HepG2 (cell line): ENCODE measurements around the gene BRMS1. TPM values are rescaled to one million over a fixed set of nuclear protein-coding genes. Genes with fewer than 3 reads are reported as not detected.

Source experiments
- ATAC-seq: fragments of 200-7000 bp; cut with Tn5 transposase; 3 replicates; pipeline ENCODE4 v1.9.1; 2020; ENCODE audit warnings: mild to moderate bottlenecking, moderate library complexity
- BruUV-seq: library from RNA; stranded (reverse); fragments of 400-500 nt; replicated peaks from 2 replicates; lab custom pipeline; 2021; lab: Mats Ljungman, UMichigan
- CTCF ChIA-PET: fragments of 300-600 bp; formaldehyde crosslinking; extraction: SDS; loops from one replicate; lab custom pipeline; 2021; ENCODE audit warnings: low total read pairs, inconsistent platforms, low intra/inter-chr PET ratio; lab: Yijun Ruan, JAX
- POLR2A ChIA-PET: fragments of 350-600 bp; sonication (Branson Sonifier 250); formaldehyde crosslinking; loops from one replicate; lab custom pipeline; 2020; ENCODE audit warnings: antibody characterized with exemption, inconsistent platforms; lab: Yijun Ruan, JAX
- DNase-seq: peaks from one replicate; pipeline ENCODE4 v3.0.0-alpha.2; 2015; ENCODE audit warnings: low spot score
- FAIRE-seq: peaks from 3 replicates; lab custom pipeline; 2011; peaks lifted over from hg19 to GRCh38; lab: Jason Lieb, UNC
- H2AFZ ChIP-seq: one replicate; pipeline ENCODE4 v1.6.1; 2011; ENCODE audit warnings: low read length, inconsistent platforms
- H3K27ac ChIP-seq: fragments of 300-600 bp; 3 replicates; pipeline ENCODE4 v1.8.0; 2011; ENCODE audit warnings: mixed run types, mild to moderate bottlenecking, mixed read lengths, low read length, inconsistent platforms; ENCODE audit not compliant: insufficient read depth; ENCODE audit errors: extremely low read length
- H3K27me3 ChIP-seq, 2 experiments: fragments of 200-600 bp in 1 of 2; 2 replicates in 1 of 2; 3 replicates in 1 of 2; pipeline versions ENCODE4 v1.6.0 to v1.8.0; 2011; ENCODE audit warnings: low read length in 2 of 2, mild to moderate bottlenecking in 2 of 2, moderate library complexity in 2 of 2, inconsistent platforms in 1 of 2; ENCODE audit not compliant: insufficient read depth in 2 of 2, control insufficient read depth in 1 of 2
- H3K36me3 ChIP-seq, 2 experiments: fragments of 200-600 bp in 1 of 2; replicated peaks in 1 of 2; 2 replicates in 1 of 2; 3 replicates in 1 of 2; pipeline versions ENCODE4 v1.5.1 to v1.8.0; 2011; ENCODE audit warnings: low read length in 2 of 2, inconsistent platforms in 1 of 2; ENCODE audit not compliant: insufficient read depth in 2 of 2, control insufficient read depth in 1 of 2
- H3K4me1 ChIP-seq: 2 replicates; pipeline ENCODE4 v1.5.1; 2012; ENCODE audit warnings: low read length, inconsistent platforms; ENCODE audit not compliant: insufficient read depth
- H3K4me2 ChIP-seq: 2 replicates; pipeline ENCODE4 v1.6.0; 2011; ENCODE audit warnings: low read depth, low read length, inconsistent platforms
- H3K4me3 ChIP-seq, 3 experiments: fragments of 200-600 bp in 1 of 3; sonication (generic), shearing (Covaris generic) in 1 of 3; replicated peaks in 1 of 3; 2 replicates each; pipeline ENCODE4 v1.5.1; 2011 to 2016; ENCODE audit warnings: low read length in 3 of 3, inconsistent platforms in 2 of 3, low read depth in 2 of 3, mild to moderate bottlenecking in 2 of 3, control low read depth in 1 of 3, mixed read lengths in 1 of 3; ENCODE audit not compliant: insufficient read depth in 1 of 3
- H3K79me2 ChIP-seq: one replicate; pipeline ENCODE4 v1.6.1; 2011; ENCODE audit warnings: low read length, inconsistent platforms; ENCODE audit not compliant: insufficient read depth
- H3K9ac ChIP-seq: 2 replicates; pipeline ENCODE4 v1.6.0; 2011; ENCODE audit warnings: mild to moderate bottlenecking, low read depth, low read length, inconsistent platforms; ENCODE audit not compliant: insufficient read depth
- H3K9me3 ChIP-seq: 2 replicates; pipeline ENCODE4 v1.5.1; 2012; ENCODE audit warnings: mild to moderate bottlenecking, low read length
- H4K20me1 ChIP-seq: 2 replicates; pipeline ENCODE4 v1.6.0; 2011; ENCODE audit warnings: inconsistent platforms, mild to moderate bottlenecking, low read length, moderate library complexity; ENCODE audit not compliant: insufficient read depth
- GPN1 ChIP-seq: sonication (generic); formaldehyde crosslinking; IDR thresholded peaks from 2 replicates; pipeline ENCODE4 v1.5.1; 2020; ENCODE audit warnings: missing genetic modification reagents, borderline replicate concordance
- HOXA3 ChIP-seq: sonication (generic); formaldehyde crosslinking; IDR thresholded peaks from 2 replicates; pipeline ENCODE4 v1.5.0; 2020; ENCODE audit warnings: missing genetic modification reagents
- HOXA5 ChIP-seq: sonication (generic); formaldehyde crosslinking; IDR thresholded peaks from 2 replicates; pipeline ENCODE4 v1.4.0; 2020; ENCODE audit warnings: missing genetic modification reagents
- KDM1A ChIP-seq: IDR thresholded peaks from 2 replicates; pipeline ENCODE4 v1.6.1; 2016; ENCODE audit warnings: missing compliant biosample characterization
- MATR3 ChIP-seq: sonication (generic); formaldehyde crosslinking; IDR thresholded peaks from 2 replicates; pipeline ENCODE4 v1.4.0; 2020; ENCODE audit warnings: missing genetic modification reagents
- RXRA ChIP-seq: sonication (generic); formaldehyde crosslinking; IDR thresholded peaks from 2 replicates; pipeline ENCODE4 v1.5.1; 2020; ENCODE audit warnings: missing genetic modification reagents
- SETDB1 ChIP-seq: sonication (generic); formaldehyde crosslinking; IDR thresholded peaks from 2 replicates; pipeline ENCODE4 v1.5.1; 2020; ENCODE audit warnings: missing genetic modification reagents, mild to moderate bottlenecking, borderline replicate concordance
- SYNCRIP ChIP-seq: fragments of 200-400 bp; formaldehyde crosslinking; IDR thresholded peaks from 2 replicates; pipeline ENCODE4 v1.6.1; 2018; ENCODE audit warnings: mild to moderate bottlenecking, low read depth, low read length; ENCODE audit not compliant: insufficient read depth
- ZNF17 ChIP-seq: sonication (generic); formaldehyde crosslinking; IDR thresholded peaks from 2 replicates; pipeline ENCODE4 v1.5.0; 2020; ENCODE audit warnings: mild to moderate bottlenecking, missing genetic modification reagents
- ZNF569 ChIP-seq: sonication (generic); formaldehyde crosslinking; IDR thresholded peaks from 2 replicates; pipeline ENCODE4 v1.5.0; 2020; ENCODE audit warnings: mild to moderate bottlenecking, missing genetic modification reagents, moderate library complexity, borderline replicate concordance
- ZNF816 ChIP-seq: sonication (generic); formaldehyde crosslinking; IDR thresholded peaks from 2 replicates; pipeline ENCODE4 v1.8.0; 2022; ENCODE audit warnings: missing genetic modification reagents, mild to moderate bottlenecking, borderline replicate concordance
- WGBS: methylation state at CpG from one replicate; pipeline ENCODE4 v1.1.6; 2017; ENCODE audit warnings: low lambda C conversion rate; 5-methylcytosine and 5-hydroxymethylcytosine counted together
- in situ Hi-C: cut with HindIII; loops from 2 replicates; pipeline ENCODE4 v1.10.0; 2017; ENCODE audit warnings: low pct_unique_long_range_greater_than_20kb; ENCODE audit not compliant: extremely low pct_ligation_motif_present
- intact Hi-C: fragments of 100-400 bp; cut with micrococcal nuclease; formaldehyde crosslinking; loops from one replicate; pipeline ENCODE4 v1.10.0; 2022; ENCODE audit not compliant: unreplicated experiment
- polyA plus RNA-seq, 8 experiments: library from polyadenylated mRNA; depleted of rRNA in 3 of 8; stranded (reverse) in 7 of 8; unstranded in 1 of 8; fragments of >200 nt; fragmentation: Illumina TruSeq in 4 of 8; extraction: Trizol in 4 of 8; gene quantifications; 2 replicates each; pipeline versions ENCODE4 v1.2.1 to v1.2.3, GENCODE V29; 2011 to 2016; ENCODE audit warnings: low read depth in 4 of 8, missing spikeins in 1 of 8, mixed read lengths in 1 of 8; ENCODE audit not compliant: insufficient read depth in 1 of 8
- total RNA-seq, 5 experiments: library from RNA; depleted of rRNA; stranded (reverse); fragments of >200 nt; fragmentation: Illumina TruSeq; extraction: Trizol; gene quantifications; 2 replicates each; pipeline ENCODE4 v1.2.3, GENCODE V29; 2016; ENCODE audit warnings: low read depth in 1 of 5
- TF ChIP-seq, protein P1 (sequence below): IDR thresholded peaks from 2 replicates; pipeline ENCODE4 v1.6.1; 2016; ENCODE audit warnings: low read depth, borderline replicate concordance
- TF ChIP-seq, protein P2 (sequence below), 2 experiments: fragments of 450-650 bp in 1 of 2; sonication (generic) in 1 of 2; formaldehyde crosslinking; IDR thresholded peaks; 2 replicates each; pipeline versions ENCODE4 v1.5.0 to v1.8.0; 2020 to 2022; ENCODE audit warnings: mild to moderate bottlenecking in 1 of 2, missing genetic modification reagents in 1 of 2

Gene BRMS1
- total and polyA plus RNA-seq, 2 of the 13 experiments (the other 11 are each of a cell fraction or from before 2014, with no cell fraction given), result 15.8 to 55.7 TPM

DNA sequence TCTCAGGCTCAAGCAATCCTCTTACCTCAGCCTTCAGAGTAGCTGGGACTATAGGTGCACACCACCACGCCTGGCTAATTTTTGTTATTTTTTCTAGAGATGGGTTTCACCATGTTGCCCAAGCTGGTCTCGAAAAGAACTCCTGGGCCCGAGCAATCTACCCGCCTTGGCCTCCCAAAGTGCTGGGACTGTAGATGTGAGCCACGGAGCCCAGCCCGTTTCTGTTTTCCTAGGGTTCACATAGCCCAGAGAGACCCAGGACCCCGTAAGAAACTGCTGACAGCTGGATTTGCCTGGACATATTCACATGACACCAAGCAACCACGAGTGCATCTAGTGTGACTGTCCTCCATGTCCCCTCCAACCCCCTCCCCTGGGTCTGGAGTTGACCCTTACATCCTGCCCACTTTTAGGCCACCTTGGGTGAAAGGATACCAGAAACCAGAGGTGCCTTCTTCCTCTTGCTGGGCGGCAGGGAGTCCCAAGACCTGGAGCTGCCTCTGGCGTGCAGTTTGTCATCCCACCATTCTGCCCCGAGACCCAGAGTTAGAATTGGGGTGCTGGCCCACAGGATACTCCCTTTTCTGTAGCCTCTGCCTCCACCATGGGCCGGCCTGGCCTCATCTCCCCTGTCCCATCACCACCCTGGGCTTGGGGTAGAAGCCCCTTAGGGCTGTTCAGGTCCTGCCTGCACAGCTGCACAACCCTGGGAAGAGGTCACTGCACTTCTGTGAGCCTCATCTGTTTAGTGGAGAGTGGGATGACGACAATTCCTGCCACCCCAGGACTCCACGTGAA lies 5.0 kb downstream of the BRMS1 start:
- H3K36me3 ChIP-seq, result peaks cover 19 to 29% of the 10 kb centered on the region in 2 experiments; a peak in 4 of 5 replicates
- DNase-seq (no peak), ATAC-seq (no peak), FAIRE-seq (no peak)
- no peak overlapping the region for H2AFZ ChIP-seq
- H3K79me2 ChIP-seq, result peaks cover 18% of the 10 kb centered on the region
- POLR2A ChIA-PET, result interaction anchor here (1.3 kb wide), 1 partner anchor 51 kb away, joined by 3 read pairs; the partner anchor contains the start of gene YIF1A
- no TSS peak for BruUV-seq
- WGBS, result 85% methylated on average over 9 of the region's 14 CpGs
- intact Hi-C loops (no loop called here), in situ Hi-C loops (no loop called here)
- no peak overlapping the region for H3K4me3 ChIP-seq
- peaks cover 32% of the 10 kb centered on the region for H3K4me1 ChIP-seq
- TF ChIP-seq SETDB1, result no peak
- no peak for TF ChIP-seq ZNF816
- TF ChIP-seq HOXA5 (CRISPR knock-in tag), result no peak
- TF ChIP-seq GPN1 (CRISPR knock-in tag), result no peak
- no peak for TF ChIP-seq KDM1A (CRISPR knock-in tag)
- TF ChIP-seq SYNCRIP, result no peak
- no peak for TF ChIP-seq ZNF17
- TF ChIP-seq RXRA, result no peak
- no peak for TF ChIP-seq HOXA3
- no peak for TF ChIP-seq ZNF569
- TF ChIP-seq, protein P1, sequence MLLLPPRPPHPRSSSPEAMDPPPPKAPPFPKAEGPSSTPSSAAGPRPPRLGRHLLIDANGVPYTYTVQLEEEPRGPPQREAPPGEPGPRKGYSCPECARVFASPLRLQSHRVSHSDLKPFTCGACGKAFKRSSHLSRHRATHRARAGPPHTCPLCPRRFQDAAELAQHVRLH (CRISPR knock-in tag), result no peak
- TF ChIP-seq, protein P2, sequence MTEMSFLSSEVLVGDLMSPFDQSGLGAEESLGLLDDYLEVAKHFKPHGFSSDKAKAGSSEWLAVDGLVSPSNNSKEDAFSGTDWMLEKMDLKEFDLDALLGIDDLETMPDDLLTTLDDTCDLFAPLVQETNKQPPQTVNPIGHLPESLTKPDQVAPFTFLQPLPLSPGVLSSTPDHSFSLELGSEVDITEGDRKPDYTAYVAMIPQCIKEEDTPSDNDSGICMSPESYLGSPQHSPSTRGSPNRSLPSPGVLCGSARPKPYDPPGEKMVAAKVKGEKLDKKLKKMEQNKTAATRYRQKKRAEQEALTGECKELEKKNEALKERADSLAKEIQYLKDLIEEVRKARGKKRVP (CRISPR knock-in tag; IDR thresholded peaks at IDR 0.05), result no peak
- no peak for TF ChIP-seq MATR3 (CRISPR knock-in tag)
- H3K9me3 ChIP-seq, result no peaks in the 10 kb centered on the region
- CTCF ChIA-PET, result no interaction called here
- H3K4me2 ChIP-seq, result no peak overlapping the region
- no peak overlapping the region for H3K27ac ChIP-seq
- no peaks in the 10 kb centered on the region for H4K20me1 ChIP-seq
- no peak overlapping the region for H3K9ac ChIP-seq
- H3K27me3 ChIP-seq, result no peaks in the 10 kb centered on the region; a peak in 1 of 5 replicates
